GM21390 (cell line): Measurements from ENCODE around the gene EPHA8.

Experiments
- ATAC-seq: cut with Tn5 transposase; IDR thresholded peaks from one replicate; pipeline ENCODE4 v1.9.1; 2021; ENCODE audit not compliant: unreplicated experiment

Gene EPHA8

GRCh38 chr1:22641247-22641646, 78.0 kb downstream of the EPHA8 start:
- no peak for ATAC-seq

- no peak for ATAC-seq
These were observed 78.8 kb downstream of the EPHA8 start for GRCh38 chr1:22641906-22642636.

- ATAC-seq: no peak
These were observed 80.1 kb downstream of the EPHA8 start, which contains the start of gene C1QC for GRCh38 chr1:22643381-22643780. C1QC (plus strand) TSS chr1:22643633; CDS start chr1:22644024, 391 bp downstream.

- ATAC-seq: no peak
These were observed 80.6 kb downstream of the EPHA8 start for GRCh38 chr1:22643928-22644327.

- no peak for ATAC-seq
These were observed 82.6 kb downstream of the EPHA8 start for GRCh38 chr1:22645931-22646330.

GRCh38 chr1:22646384-22646783, 83.1 kb downstream of the EPHA8 start:
- ATAC-seq: no peak

- ATAC-seq: no peak
These were observed 86.9 kb downstream of the EPHA8 start for GRCh38 chr1:22650089-22650693.

GRCh38 chr1:22651941-22652856, 88.9 kb downstream of the EPHA8 start:
- no peak for ATAC-seq

- ATAC-seq: no peak
These were observed 89.6 kb downstream of the EPHA8 start, which contains the start of gene C1QB for GRCh38 chr1:22652881-22653316. C1QB (plus strand) TSS chr1:22653236; CDS start chr1:22659463, 6,227 bp downstream.
